Activated CD4-positive, alpha-beta T cell treated with anti-CD3 and anti-CD28 coated beads, Interleukin-2, Interleukin-4, amounts not matched to agents 100 ng/mL and 50 ng/mL, durations not matched to agents 16 hours and 8 hours (primary cell): Measurements from ENCODE around the gene TXNRD3.

ENCODE experiments used
- DNase-seq: peaks from one replicate; pipeline ENCODE4 v3.0.0-alpha.2; 2020; ENCODE audit warnings: low spot score

Gene TXNRD3

DNA sequence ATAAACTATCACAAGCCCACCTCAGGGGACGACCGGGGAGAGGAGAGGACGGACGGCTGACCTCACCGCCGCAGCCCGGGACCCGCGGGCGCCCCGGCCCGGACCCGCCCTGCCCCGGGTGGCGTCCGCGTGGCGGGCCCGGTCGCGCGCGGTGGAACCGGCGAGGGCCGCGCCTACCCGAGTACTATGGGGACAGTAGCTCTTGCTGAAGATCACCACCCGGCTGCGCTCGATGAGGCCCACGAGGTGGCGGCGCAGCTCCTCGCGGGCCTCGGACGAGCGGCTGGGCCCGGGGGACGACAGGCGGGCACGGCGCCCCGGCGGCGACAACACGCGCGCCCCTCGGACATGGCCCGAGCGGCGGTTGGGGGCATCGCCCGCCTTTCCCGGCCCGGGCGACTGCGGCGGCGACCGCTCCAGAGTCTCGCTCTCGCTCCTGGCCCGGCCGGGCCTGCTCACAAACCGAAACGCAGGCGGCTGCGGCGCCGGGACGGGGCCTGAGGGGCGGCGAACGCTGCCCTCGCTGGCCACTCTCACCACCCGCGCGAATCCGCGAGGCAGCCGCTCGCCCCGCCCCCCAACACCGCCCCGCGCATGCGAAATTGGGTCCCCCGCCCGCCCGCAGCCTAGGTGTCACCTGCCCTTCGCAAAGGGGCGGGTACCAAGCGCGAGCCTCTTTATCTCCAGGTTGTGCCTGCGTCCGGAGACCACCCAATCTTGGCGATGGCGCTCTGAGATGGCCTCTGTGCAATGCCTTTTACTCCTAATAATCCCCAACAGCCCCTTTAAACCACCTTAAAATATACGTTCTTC, at the start of gene TXNRD3:
TXNRD3 (minus strand) TSS at position 554 of the 813 bp plus-strand sequence.
- peak; percentile 50 for DNase-seq

DNA sequence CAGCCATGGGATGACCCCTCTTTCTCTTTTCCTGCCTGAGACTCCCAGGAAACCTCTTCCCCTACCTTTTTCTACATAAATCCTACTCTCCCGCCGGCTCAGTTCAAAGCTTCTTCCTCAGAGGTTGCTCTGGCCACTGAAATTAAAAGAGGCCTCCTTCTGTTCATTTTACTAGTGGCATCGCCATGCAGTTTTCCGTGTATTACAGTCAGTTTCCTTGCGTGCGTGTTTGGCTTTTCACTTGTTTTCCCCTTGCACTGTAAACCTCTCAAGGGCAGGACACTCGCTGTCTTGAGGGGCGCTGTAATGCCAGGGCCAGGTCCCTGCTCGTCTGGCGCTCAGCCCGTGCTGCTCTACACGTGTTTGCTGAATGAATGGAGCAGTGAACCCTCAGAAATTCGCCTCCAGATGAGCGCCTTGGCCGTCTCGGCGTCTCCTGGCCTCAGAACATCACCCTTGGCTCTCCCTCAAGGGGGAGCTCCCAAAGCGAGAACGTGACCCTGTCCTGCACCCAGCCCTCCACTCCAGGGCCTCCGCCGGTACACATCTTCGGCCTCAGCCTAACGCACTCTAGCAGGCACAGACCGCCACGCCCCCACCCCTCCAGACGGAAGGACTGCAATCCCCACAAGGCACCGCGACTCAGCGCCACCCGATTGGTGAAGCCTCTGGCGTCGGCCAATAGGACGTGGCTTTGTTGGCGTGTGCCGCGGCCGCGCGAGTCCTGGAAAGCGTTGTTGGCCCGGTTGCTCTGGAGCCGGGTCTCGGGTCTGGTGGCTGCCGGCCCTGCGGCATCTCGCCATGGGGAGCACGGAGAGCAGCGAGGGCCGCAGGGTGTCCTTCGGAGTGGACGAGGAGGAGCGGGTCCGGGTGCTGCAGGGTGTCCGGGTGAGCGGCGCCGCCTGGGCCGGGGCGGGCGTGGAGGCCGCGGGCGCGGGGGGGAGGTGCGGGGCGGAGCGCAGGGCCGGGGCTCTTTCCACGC, 48.9 kb upstream of the TXNRD3 start, which contains the start of gene CHCHD6:
CHCHD6 (plus strand) TSS at position 729 of the 982 bp plus-strand sequence; CDS start at position 802, 73 bp downstream.
- DNase-seq: peak; percentile 97

DNA sequence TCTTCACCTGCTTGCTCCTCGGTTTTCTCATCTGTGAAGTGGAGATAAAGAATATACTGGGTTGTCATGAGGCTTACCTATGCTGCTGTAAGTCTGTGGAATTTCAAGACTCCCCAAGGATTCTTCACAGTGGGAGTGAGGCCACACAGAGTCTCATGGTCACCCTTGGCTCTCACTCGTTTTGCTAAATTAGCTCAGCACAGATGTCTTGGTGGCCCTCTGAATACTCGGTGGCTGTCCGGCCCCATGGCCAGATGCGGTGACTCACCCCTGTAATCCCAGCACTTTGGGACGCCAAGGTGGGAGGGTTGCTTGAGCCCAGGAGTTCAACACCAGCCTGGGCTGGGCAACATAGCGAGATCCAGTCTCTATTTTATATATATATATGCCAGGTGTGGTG, 44.1 kb upstream of the TXNRD3 start:
- no peak for DNase-seq

DNA sequence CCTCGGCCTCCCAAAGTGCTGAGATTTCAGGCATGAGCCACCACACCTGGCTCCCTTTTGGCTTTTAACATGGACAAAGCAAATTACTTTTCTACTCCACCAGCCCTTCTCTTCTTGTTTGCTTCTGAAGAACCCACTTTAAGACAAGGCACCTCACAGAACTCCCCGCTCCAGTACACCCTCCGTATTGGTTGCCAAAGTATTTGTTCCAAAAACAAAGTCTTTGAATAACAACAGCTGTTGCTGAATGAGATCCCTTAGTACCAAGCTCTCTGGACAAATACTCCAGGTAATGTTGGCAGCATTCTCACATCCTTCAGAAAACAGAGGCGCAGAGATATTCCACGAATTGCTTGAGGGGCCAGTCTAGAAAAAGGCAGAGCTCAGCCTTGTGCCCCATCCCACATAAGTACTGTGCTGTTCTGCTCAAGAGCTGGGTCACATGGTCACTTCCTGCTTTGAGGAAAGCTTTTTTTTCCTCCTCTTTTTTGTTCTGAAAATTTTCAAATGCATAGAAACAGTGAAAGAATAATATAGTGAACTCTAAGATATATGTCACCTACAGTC, 41.9 kb upstream of the TXNRD3 start:
- DNase-seq: no peak

DNA sequence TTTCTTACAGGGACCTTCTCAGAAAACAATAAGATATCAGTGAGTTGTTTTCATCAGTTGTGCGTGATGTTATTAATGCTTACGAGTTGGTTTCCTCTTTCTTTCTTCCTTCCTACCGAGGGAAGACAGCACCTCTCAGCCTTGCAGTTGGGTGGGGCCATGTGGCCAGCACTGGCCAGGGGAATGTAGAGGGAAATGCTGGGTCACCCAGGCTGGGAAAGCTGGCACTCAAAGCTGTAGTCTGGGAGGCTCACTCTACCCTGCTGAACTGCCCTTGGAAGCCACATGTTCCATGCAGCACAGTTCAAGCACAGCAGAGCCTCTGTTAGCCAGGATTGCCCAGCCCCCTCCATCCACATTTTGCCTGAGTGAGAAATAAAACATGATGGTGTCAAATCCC, 39.0 kb upstream of the TXNRD3 start:
- no peak for DNase-seq

DNA sequence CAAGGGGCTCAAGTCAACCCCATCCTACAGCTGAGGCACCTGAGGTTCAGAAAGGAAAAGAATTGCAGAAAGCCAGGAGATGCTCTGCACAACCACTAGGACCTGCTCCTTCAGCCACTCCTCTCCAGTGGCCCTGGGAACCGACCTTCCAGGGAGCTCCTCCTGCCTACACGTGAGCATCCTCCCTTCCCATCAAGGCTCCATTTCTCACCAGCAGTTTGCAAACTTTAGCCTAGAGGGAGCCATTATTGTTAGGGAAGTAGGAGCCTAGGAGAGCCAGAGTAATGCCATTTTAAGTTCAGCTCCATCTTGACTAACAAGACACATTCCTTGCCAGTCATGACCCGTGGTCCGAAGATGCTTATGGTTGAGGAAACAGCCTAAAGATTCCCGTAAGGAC, 37.9 kb upstream of the TXNRD3 start:
- DNase-seq: no peak

DNA sequence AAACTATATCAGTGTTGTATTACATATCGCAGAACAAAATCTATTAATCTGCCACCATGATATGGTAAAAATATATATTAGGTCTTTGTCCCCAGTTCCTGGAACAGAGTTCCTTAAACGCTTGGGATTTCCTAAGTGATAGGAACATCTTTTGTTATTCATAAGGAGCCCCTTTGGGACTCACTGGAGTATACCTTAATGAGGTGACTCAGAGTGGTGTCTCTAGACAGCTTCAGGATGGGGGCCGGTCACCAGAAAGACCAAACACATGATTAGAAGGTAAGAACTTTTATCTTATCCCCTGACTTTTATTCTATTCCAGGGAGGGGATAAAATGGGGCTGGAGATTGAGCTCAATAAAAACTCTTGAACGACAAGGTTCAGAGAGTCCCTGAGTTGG, 36.8 kb upstream of the TXNRD3 start:
- DNase-seq: no peak

DNA sequence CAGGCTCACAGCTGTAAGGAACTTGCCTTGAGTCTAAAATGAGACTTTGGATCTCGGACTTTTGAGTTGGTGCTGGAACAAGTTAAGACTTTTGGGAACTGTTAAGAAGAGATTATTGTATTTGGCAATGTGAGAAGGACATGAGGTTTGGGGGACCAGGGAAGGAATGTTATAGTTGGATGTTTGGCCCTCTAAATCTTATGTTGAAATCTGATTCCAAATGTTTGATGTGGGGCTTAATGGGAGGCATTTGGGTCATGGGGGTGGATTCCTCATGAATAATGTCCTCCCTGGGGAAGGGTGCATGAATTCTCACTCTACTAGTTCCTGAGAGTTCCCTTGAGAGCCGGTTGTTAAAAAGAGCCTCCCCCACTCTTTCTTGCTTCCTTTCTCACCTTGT, 30.6 kb upstream of the TXNRD3 start:
- DNase-seq: no peak

DNA sequence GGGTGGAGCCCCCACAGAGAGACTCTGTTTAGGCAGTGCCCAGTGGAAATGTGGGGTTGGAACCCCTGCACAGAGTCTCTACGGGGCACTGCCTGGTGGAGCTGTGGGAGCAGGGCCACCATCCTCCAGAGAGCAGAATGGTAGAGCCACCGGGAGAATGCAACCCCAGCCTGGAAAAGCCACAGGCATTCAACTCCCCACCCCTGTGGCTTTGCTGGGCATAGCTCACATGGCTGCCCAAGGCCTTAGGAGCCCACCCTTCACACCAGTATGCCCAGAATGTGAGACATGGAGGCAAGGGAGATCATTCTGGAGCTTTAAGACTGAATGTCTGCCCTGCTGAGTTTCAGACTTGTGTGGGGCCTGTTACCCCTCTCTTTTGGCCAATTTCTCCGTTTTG, 30.1 kb upstream of the TXNRD3 start:
- DNase-seq: no peak

DNA sequence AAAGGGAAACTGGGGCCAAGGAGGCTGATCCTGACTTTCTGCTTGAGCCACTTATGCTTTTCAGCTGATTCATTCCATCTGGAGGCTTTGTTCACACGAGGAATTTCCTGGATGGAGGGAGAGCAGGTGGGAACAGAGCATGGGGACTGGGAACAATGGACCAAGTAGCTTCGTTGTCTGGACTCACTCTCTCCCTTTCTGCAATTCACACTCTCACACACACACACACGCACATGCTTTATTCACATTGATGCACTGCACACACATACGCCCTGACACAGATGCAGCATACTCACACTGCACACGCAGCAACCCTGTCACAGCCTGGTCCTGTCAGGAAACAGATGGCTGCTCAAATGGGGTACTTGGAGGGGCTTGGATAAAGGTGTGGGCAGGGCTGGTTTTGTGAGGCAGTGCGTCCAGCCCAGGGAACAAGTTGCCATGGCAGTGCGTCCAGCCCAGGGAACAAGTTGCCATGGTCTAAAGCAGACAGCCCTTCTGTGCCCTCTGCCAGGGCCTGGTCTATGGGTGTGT, 29.4 kb upstream of the TXNRD3 start:
- DNase-seq: no peak

DNA sequence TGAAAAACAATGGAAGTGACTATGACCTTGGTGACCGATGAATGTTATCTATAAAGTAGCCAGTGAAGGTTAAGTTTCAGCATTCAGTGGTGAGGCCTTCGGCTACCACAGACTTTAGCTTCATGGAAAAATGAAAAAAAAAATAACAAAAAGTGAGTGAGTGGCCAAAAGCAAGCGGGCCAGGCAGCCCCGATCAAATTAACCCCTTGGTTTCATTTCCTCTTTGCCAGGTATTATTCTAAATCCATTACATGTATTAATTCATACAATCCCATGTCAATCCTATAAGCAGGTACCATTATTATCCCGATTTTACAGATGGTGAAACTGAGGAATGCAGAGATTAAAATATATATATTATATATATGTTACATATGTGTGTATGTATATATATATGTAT, 28.1 kb upstream of the TXNRD3 start:
- DNase-seq: no peak

DNA sequence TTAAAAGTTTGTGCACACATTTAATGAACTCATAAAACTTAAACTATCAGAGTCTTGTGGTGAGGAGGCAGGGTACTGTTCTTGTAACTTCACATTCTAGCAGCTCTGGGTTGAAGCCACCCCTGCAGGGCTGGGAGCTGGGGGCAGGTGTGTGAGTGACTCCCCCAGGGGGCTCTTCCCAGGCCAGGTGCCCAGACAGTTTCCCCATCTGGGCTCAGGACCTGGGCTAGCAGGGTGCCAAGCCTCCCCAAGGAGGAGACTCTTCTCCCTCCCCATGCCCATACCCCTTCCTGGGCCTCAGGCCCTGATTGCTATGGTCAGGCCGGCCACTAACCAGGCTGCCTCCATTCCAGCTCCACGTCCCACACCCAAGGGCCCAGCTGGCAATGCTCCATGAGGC, 27.1 kb upstream of the TXNRD3 start:
- DNase-seq: no peak

DNA sequence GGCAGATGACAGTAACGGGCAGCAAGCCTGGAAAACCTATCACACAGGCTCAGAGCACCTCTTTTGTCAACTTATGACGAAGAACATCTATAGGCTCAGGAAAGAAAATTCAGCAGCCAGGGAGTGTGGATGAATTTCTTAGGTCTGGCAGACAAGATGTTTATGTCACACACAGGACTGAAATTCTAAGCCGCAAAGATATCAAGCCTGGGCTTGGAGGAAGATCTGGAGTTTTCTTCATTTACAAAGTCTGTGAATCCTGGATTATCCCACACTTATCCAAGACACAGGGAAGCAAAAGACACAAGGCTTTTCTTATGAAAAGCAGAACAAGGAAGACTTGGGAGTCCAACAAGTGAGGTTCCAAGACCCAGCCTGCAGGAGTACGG, 25.7 kb upstream of the TXNRD3 start:
- no peak for DNase-seq

DNA sequence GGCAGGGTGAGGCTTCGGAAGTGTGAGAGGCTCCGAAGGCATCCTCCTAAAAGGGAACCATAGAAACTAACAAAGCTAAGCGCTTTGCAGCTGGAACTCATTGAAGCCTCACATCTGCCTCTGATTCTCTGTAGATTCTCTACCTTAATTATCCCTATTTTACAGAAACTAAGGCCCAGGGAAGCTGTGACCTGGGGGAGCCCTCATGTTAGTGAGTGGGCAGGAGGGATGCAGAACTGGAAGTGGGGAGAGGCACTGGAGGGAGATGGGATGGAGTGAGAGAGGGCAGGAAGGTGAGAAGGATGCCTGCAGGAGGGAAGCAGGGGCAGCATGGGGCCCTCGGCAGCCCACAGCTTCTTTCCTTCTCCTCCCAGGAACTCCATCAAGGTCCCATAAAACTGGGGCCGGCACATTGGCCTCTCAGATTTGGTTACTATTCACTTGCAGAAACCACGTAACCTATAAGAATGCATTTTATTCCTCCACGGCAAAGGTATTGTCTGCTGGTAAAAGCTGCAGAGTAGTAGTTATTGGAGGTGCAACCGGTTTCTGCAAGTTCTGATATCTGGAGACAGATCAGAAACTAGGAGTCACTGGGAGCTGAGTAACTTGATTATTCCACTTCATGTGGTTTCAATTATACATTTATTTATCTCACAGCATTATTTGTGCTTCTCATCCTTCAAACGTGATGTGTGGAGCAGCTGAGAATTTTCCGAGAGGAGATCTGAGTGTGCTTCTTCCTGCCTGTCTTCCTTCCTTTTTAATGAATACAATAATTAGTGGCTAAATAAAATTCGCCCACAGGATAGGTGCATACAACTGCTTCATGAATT, 25.1 kb upstream of the TXNRD3 start:
- no peak for DNase-seq

DNA sequence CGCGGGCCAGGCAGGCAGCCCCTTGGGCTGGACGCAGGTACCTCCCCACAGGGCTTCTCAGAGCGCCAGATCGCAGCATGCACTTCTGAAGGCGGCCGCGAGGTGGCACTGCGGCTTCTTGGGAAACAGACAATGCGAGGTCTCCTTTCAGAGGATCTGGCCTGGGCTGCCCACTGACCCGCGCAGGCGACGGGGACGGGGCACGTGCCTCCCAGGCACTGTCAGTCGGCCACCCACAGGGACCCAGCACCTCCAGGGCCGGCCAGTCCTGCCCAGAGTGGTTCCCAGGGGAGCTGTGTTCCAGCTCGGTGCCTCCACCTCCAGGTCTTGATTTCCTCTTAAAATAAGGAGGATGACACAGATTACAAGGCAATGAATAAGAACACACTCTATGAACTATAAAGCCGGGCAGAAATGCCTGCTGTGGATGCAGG, 24.4 kb upstream of the TXNRD3 start:
- peak; percentile 76 for DNase-seq

DNA sequence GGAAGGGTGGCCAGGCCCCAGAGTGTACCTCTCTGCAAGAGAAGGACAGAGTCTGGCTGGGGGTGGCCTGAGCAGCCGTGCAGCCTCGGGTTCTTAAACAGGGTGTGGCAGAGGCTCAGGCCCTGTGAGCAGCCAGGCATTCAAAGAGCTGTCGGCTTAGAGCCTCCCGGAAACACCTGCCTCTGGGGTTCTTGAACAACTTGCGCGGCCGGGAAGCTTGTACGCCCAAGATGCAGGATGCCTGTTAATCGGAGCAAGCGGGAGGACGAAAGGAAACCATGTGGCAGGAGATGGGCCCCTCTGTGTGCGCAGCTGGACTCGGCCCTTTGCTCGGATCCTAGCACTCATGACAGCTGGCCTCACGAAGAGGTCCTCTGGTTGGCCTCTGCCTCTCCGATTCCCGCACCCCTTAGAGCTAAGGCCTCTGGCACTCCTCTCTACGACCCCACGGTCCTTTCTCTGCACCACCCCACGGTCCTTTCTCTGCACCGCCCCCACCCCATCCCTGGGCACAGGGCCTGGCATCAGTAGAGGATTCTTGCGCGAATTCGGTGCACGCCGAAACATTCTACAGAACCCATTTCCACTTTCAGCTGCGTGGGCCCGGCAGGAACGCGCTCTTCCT, 23.9 kb upstream of the TXNRD3 start:
- no peak for DNase-seq

DNA sequence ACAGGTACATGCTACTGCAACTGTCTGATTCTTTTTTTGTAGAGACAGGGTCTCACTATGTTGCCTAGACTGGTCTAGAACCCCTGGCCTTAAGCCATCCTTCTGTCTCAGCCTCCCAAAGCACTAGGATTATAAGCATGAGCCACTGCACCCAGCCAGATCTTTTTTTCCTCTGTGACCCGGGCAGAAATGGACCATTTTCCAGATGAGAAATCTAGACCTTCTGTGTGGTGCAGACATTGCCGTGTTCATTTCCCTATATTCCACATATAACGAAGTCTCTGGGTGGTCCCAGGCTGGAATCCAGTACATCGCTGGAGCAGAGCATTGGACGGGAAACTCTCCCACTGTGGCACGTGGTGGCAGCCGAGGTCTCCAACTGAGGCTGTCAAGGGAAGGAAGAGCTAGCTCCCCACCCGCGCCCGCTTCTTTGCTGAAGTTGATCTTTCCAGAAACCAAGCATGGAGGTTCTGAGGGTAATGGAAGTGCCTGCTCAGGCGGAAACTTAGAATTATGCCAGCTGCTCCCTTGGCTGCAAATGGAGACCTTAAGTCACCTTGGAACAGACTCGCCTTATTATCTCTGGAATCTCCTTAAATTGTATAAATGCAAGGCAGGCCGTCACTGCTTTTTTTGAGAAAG, 23.1 kb upstream of the TXNRD3 start:
- no peak for DNase-seq

DNA sequence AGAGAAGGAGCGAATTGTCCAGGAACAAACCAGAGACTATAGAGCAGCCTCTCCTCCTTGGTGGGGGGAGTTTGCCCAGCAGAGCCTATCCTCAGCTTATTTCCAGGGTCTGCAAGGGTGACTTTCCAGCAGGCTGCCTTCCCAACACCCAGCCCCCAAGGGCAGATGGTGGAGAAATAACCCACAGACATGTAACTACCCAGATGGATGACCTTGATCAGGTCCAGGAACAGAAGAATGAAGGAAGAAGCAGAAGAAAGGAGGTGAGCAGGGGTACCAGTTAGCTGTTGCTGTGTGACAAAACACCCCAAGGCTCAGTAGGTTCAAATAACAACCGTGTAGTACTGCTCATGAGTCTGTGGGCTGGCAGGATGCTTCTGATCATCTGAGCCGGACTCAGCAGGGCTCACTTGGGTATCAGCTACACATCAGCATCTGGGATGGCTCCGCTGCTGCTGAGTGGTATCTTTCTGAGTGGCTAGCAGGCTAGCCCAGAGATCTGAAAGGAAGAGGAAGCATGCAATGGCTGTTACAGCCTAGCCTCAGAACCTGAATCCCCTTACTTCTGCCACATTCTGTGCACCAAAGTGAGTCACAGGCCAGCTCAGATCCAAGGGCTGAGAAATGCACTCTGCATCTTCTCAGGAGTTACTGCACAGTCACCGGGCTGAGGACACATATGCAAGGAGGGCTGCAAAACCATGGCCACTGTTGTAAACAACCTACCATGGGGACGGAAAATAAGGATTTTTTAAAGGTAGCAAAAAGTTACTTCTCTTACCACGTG, 22.2 kb upstream of the TXNRD3 start:
- no peak for DNase-seq

DNA sequence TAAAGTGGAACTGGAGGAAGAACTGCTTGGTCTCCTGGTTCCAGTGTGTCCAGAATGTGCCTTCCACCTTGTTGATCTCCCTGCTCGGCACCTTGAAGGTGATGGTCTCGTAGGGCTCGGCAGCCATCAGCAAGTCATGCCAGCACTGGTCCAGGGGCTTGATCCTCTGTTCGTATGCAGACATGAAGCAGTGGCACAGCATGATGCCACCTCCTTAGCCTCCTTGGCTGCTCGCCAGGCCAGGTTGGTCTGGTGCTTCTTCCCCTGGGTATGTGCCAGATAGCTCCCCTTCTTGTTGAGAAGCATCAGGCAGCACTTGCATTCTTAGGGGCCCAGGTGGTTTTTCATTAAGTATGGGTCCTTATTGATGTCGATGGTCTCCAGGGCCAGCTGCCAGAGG, 17.8 kb upstream of the TXNRD3 start:
- no peak for DNase-seq

DNA sequence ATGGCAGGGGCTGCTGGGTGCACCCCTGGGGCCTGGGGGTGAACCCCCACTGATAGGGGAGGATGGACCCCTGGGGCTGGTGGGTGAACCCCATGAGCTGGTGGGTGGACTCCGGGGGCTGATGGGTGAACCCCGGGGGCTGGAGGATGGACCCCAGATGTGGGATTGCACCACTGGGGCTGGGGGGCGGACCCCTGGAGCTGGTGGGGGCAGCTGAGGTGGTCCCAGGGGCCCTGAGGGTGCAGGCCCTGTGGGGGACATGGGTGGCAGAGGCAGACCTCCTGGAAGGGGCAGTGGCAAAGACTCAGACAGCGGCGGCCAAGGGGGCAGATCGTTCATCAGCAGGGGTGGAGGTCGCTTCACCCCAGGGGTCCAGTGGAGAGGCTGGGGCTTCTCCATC, 17.4 kb upstream of the TXNRD3 start:
- DNase-seq: no peak
